HepG2 (cell line): ENCODE data around the gene XPC. TPM values are rescaled to one million over a fixed set of nuclear protein-coding genes. Genes with fewer than 3 reads are reported as not detected.
A peak's percentile ranks its signal among the peaks of the same experiment; 100 is the strongest.

Experiments used
- ATAC-seq: fragments of 200-7000 bp; cut with Tn5 transposase; 3 replicates; pipeline ENCODE4 v1.9.1; 2020; ENCODE audit warnings: mild to moderate bottlenecking, moderate library complexity
- Bru-seq: library from RNA; stranded (reverse); fragments of 400-500 nt; gene quantifications from one replicate; lab custom pipeline; 2021; lab: Mats Ljungman, UMichigan
- BruChase-seq, 2 experiments: library from RNA; stranded (reverse); fragments of 400-500 nt; gene quantifications; one replicate each; lab custom pipeline; 2021; lab: Mats Ljungman, UMichigan
- BruUV-seq: library from RNA; stranded (reverse); fragments of 400-500 nt; replicated peaks from 2 replicates; lab custom pipeline; 2021; lab: Mats Ljungman, UMichigan
- CTCF ChIA-PET: fragments of 300-600 bp; formaldehyde crosslinking; extraction: SDS; loops from one replicate; lab custom pipeline; 2021; ENCODE audit warnings: low total read pairs, inconsistent platforms, low intra/inter-chr PET ratio; lab: Yijun Ruan, JAX
- POLR2A ChIA-PET: fragments of 350-600 bp; sonication (Branson Sonifier 250); formaldehyde crosslinking; loops from one replicate; lab custom pipeline; 2020; ENCODE audit warnings: antibody characterized with exemption, inconsistent platforms; lab: Yijun Ruan, JAX
- DNase-seq: peaks from one replicate; pipeline ENCODE4 v3.0.0-alpha.2; 2015; ENCODE audit warnings: low spot score
- FAIRE-seq: peaks from 3 replicates; lab custom pipeline; 2011; peaks lifted over from hg19 to GRCh38; lab: Jason Lieb, UNC
- H2AFZ ChIP-seq: one replicate; pipeline ENCODE4 v1.6.1; 2011; ENCODE audit warnings: low read length, inconsistent platforms
- H3K27ac ChIP-seq: fragments of 300-600 bp; 3 replicates; pipeline ENCODE4 v1.8.0; 2011; ENCODE audit warnings: mixed run types, mild to moderate bottlenecking, mixed read lengths, low read length, inconsistent platforms; ENCODE audit not compliant: insufficient read depth; ENCODE audit errors: extremely low read length
- H3K27me3 ChIP-seq, 2 experiments: fragments of 200-600 bp in 1 of 2; 2 replicates in 1 of 2; 3 replicates in 1 of 2; pipeline versions ENCODE4 v1.6.0 to v1.8.0; 2011; ENCODE audit warnings: low read length in 2 of 2, mild to moderate bottlenecking in 2 of 2, moderate library complexity in 2 of 2, inconsistent platforms in 1 of 2; ENCODE audit not compliant: insufficient read depth in 2 of 2, control insufficient read depth in 1 of 2
- H3K36me3 ChIP-seq, 2 experiments: fragments of 200-600 bp in 1 of 2; replicated peaks in 1 of 2; 2 replicates in 1 of 2; 3 replicates in 1 of 2; pipeline versions ENCODE4 v1.5.1 to v1.8.0; 2011; ENCODE audit warnings: low read length in 2 of 2, inconsistent platforms in 1 of 2; ENCODE audit not compliant: insufficient read depth in 2 of 2, control insufficient read depth in 1 of 2
- H3K4me1 ChIP-seq: 2 replicates; pipeline ENCODE4 v1.5.1; 2012; ENCODE audit warnings: low read length, inconsistent platforms; ENCODE audit not compliant: insufficient read depth
- H3K4me2 ChIP-seq: 2 replicates; pipeline ENCODE4 v1.6.0; 2011; ENCODE audit warnings: low read depth, low read length, inconsistent platforms
- H3K4me3 ChIP-seq, 3 experiments: fragments of 200-600 bp in 1 of 3; sonication (generic), shearing (Covaris generic) in 1 of 3; replicated peaks in 1 of 3; 2 replicates each; pipeline ENCODE4 v1.5.1; 2011 to 2016; ENCODE audit warnings: low read length in 3 of 3, inconsistent platforms in 2 of 3, low read depth in 2 of 3, mild to moderate bottlenecking in 2 of 3, control low read depth in 1 of 3, mixed read lengths in 1 of 3; ENCODE audit not compliant: insufficient read depth in 1 of 3
- H3K79me2 ChIP-seq: one replicate; pipeline ENCODE4 v1.6.1; 2011; ENCODE audit warnings: low read length, inconsistent platforms; ENCODE audit not compliant: insufficient read depth
- H3K9ac ChIP-seq: 2 replicates; pipeline ENCODE4 v1.6.0; 2011; ENCODE audit warnings: mild to moderate bottlenecking, low read depth, low read length, inconsistent platforms; ENCODE audit not compliant: insufficient read depth
- H3K9me3 ChIP-seq: 2 replicates; pipeline ENCODE4 v1.5.1; 2012; ENCODE audit warnings: mild to moderate bottlenecking, low read length
- H4K20me1 ChIP-seq: 2 replicates; pipeline ENCODE4 v1.6.0; 2011; ENCODE audit warnings: inconsistent platforms, mild to moderate bottlenecking, low read length, moderate library complexity; ENCODE audit not compliant: insufficient read depth
- FOXK2 ChIP-seq: fragments of 450-650 bp; IDR thresholded peaks from 2 replicates; pipeline ENCODE4 v1.6.1; 2016
- HOXA7 ChIP-seq: sonication (generic); formaldehyde crosslinking; IDR thresholded peaks from 2 replicates; pipeline ENCODE4 v1.8.1; 2022; ENCODE audit warnings: mild to moderate bottlenecking, missing genetic modification reagents, moderate library complexity
- JARID2 ChIP-seq: sonication (generic); formaldehyde crosslinking; IDR thresholded peaks from 2 replicates; pipeline ENCODE4 v1.8.1; 2023; ENCODE audit warnings: missing genetic modification reagents, inconsistent platforms; ENCODE audit not compliant: insufficient replicate concordance
- PITX1 ChIP-seq: sonication (generic); formaldehyde crosslinking; IDR thresholded peaks from 2 replicates; pipeline ENCODE4 v1.5.1; 2020; ENCODE audit warnings: mild to moderate bottlenecking, missing genetic modification reagents
- PPARG ChIP-seq: conservative IDR thresholded peaks from 2 replicates; pipeline ENCODE4 v1.6.1; 2016; ENCODE audit warnings: missing biosample characterization, missing genetic modification reagents
- REL ChIP-seq: sonication (generic); formaldehyde crosslinking; conservative IDR thresholded peaks from 2 replicates; pipeline ENCODE4 v1.8.0; 2022; ENCODE audit warnings: mild to moderate bottlenecking, missing genetic modification reagents, moderate library complexity
- ZBTB34 ChIP-seq: sonication (generic); formaldehyde crosslinking; IDR thresholded peaks from 2 replicates; pipeline ENCODE4 v1.8.0; 2022; ENCODE audit warnings: mild to moderate bottlenecking, missing genetic modification reagents
- ZNF143 ChIP-seq: sonication (generic); formaldehyde crosslinking; IDR thresholded peaks from 2 replicates; pipeline ENCODE4 v1.4.0; 2020; ENCODE audit warnings: missing genetic modification reagents
- ZNF251 ChIP-seq: sonication (generic); formaldehyde crosslinking; IDR thresholded peaks from 2 replicates; pipeline ENCODE4 v1.9.0; 2021; ENCODE audit warnings: mild to moderate bottlenecking, missing genetic modification reagents
- ZNF878 ChIP-seq: sonication (generic); formaldehyde crosslinking; IDR thresholded peaks from 2 replicates; pipeline ENCODE4 v1.8.1; 2023; ENCODE audit warnings: mild to moderate bottlenecking, missing genetic modification reagents, moderate library complexity
- WGBS: methylation state at CpG from one replicate; pipeline ENCODE4 v1.1.6; 2017; ENCODE audit warnings: low lambda C conversion rate; 5-methylcytosine and 5-hydroxymethylcytosine counted together
- in situ Hi-C: cut with HindIII; loops from 2 replicates; pipeline ENCODE4 v1.10.0; 2017; ENCODE audit warnings: low pct_unique_long_range_greater_than_20kb; ENCODE audit not compliant: extremely low pct_ligation_motif_present
- intact Hi-C: fragments of 100-400 bp; cut with micrococcal nuclease; formaldehyde crosslinking; loops from one replicate; pipeline ENCODE4 v1.10.0; 2022; ENCODE audit not compliant: unreplicated experiment
- long read RNA-seq, 2 experiments: library from RNA in 1 of 2; library from polyadenylated mRNA in 1 of 2; stranded (forward) in 1 of 2; unstranded in 1 of 2; transcript quantifications; one replicate each; pipeline ENCODE4 v2.0.0, GENCODE V29; 2019 to 2022
- polyA minus RNA-seq, 3 experiments: library from RNA; depleted of rRNA, polyadenylated mRNA; stranded (reverse); fragments of >200 nt; gene quantifications; 2 replicates each; pipeline ENCODE4 v1.2.3, GENCODE V29; 2011; ENCODE audit warnings: low replicate concordance in 1 of 3
- polyA plus RNA-seq, 8 experiments: library from polyadenylated mRNA; depleted of rRNA in 3 of 8; stranded (reverse) in 7 of 8; unstranded in 1 of 8; fragments of >200 nt; fragmentation: Illumina TruSeq in 4 of 8; extraction: Trizol in 4 of 8; gene quantifications; 2 replicates each; pipeline versions ENCODE4 v1.2.1 to v1.2.3, GENCODE V29; 2011 to 2016; ENCODE audit warnings: low read depth in 4 of 8, missing spikeins in 1 of 8, mixed read lengths in 1 of 8; ENCODE audit not compliant: insufficient read depth in 1 of 8
- total RNA-seq, 5 experiments: library from RNA; depleted of rRNA; stranded (reverse); fragments of >200 nt; fragmentation: Illumina TruSeq; extraction: Trizol; gene quantifications; 2 replicates each; pipeline ENCODE4 v1.2.3, GENCODE V29; 2016; ENCODE audit warnings: low read depth in 1 of 5
- TF ChIP-seq, protein P1 (sequence below): IDR thresholded peaks from 2 replicates; pipeline ENCODE4 v1.6.1; 2012; ENCODE audit warnings: low read depth, low read length, improper control_type of control experiment
- TF ChIP-seq, protein P2 (sequence below): sonication (generic); formaldehyde crosslinking; IDR thresholded peaks from 2 replicates; pipeline ENCODE4 v1.8.0; 2022; ENCODE audit warnings: missing genetic modification reagents, low read depth, mild to moderate bottlenecking, borderline replicate concordance

The XPC gene
- total RNA-seq (2016; rRNA removed; fragmentation: Illumina TruSeq; extraction: Trizol): 19.2 and 24.1 TPM in 2 replicates
- 3.7 and 5.6 TPM in 2 replicates for total RNA-seq (2016; cell fraction: cytosol; rRNA removed; fragmentation: Illumina TruSeq; extraction: Trizol; ENCODE audit: low read depth)
- 17.3 and 22.5 TPM in 2 replicates for total RNA-seq (2016; cell fraction: insoluble cytoplasmic fraction; rRNA removed; fragmentation: Illumina TruSeq; extraction: Trizol)
- total RNA-seq (2016; cell fraction: membrane; rRNA removed; fragmentation: Illumina TruSeq; extraction: Trizol): 5.4 and 7.1 TPM in 2 replicates
- 29.8 and 32.0 TPM in 2 replicates for total RNA-seq (2016; cell fraction: nucleus; rRNA removed; fragmentation: Illumina TruSeq; extraction: Trizol)
- polyA plus RNA-seq (2011; rRNA removed): 9.4 and 13.5 TPM in 2 replicates
- 5.6 and 7.4 TPM in 2 replicates for polyA plus RNA-seq (2011; cell fraction: cytosol; rRNA removed)
- polyA plus RNA-seq (2011; cell fraction: nucleus; rRNA removed): 40.8 and 46.3 TPM in 2 replicates
- polyA plus RNA-seq (2012): 20.6 and 22.0 TPM in 2 replicates
- polyA plus RNA-seq (2016; cell fraction: cytosol; fragmentation: Illumina TruSeq; extraction: Trizol; ENCODE audit: low read depth): 0.59 and 0.94 TPM in 2 replicates
- 13.8 and 16.6 TPM in 2 replicates for polyA plus RNA-seq (2016; cell fraction: insoluble cytoplasmic fraction; fragmentation: Illumina TruSeq; extraction: Trizol; ENCODE audit: low read depth)
- 1.5 and 1.9 TPM in 2 replicates for polyA plus RNA-seq (2016; cell fraction: membrane; fragmentation: Illumina TruSeq; extraction: Trizol; ENCODE audit: low read depth)
- polyA plus RNA-seq (2016; cell fraction: nucleus; fragmentation: Illumina TruSeq; extraction: Trizol; ENCODE audit: insufficient read depth, low read depth): 38.7 and 40.3 TPM in 2 replicates
- 12.4 and 15.1 TPM in 2 replicates for polyA minus RNA-seq (2011; rRNA and poly(A)+ RNA removed; ENCODE audit: low replicate concordance)
- 7.6 and 8.9 TPM in 2 replicates for polyA minus RNA-seq (2011; cell fraction: cytosol; rRNA and poly(A)+ RNA removed)
- polyA minus RNA-seq (2011; cell fraction: nucleus; rRNA and poly(A)+ RNA removed): 38.9 and 54.2 TPM in 2 replicates
- Bru-seq, nascent RNA: percentile 88 among the genes with signal in this experiment
- percentile 83 among the genes with signal in this experiment for BruChase-seq, experiment 1, labeled RNA remaining after a 6-hour chase
- percentile 90 among the genes with signal in this experiment for BruChase-seq, experiment 2, labeled RNA remaining after a 2-hour chase
- long read RNA-seq, experiment 1, transcript XPC-201 (16 exons, 3,832 nt): major isoform, 6 of 33 reads
- long read RNA-seq, experiment 1, partial matches to known transcripts: 21 of 33 reads
- long read RNA-seq, experiment 1, other reads (novel, unspliced or antisense): 6 of 33 reads
- long read RNA-seq, experiment 2, transcript XPC-201 (16 exons, 3,832 nt): major isoform, 6 of 24 reads
- long read RNA-seq, experiment 2, partial matches to known transcripts: 12 of 24 reads
- long read RNA-seq, experiment 2, other reads (novel, unspliced or antisense): 6 of 24 reads

- no peaks in the 10 kb centered on the region; a peak in 1 of 5 replicates for H3K27me3 ChIP-seq
- in situ Hi-C loops (no loop called here), intact Hi-C loops (loop anchor here (2.0 to 5.0 kb wide), 2 partner anchors 60 to 1211 kb away; no protein-coding TSS in a partner anchor)
- peaks cover 5 to 6% of the 10 kb centered on the region in 2 experiments; a peak in 3 of 5 replicates for H3K36me3 ChIP-seq
- H3K79me2 ChIP-seq: peaks cover 69% of the 10 kb centered on the region
- peak within 1 kb of the TSS; percentile 72 for H2AFZ ChIP-seq
- no peaks in the 10 kb centered on the region for H3K9me3 ChIP-seq
- peak within 1 kb of the TSS; percentile 85 for H3K4me2 ChIP-seq
- peak; percentile 98 for DNase-seq
- CTCF ChIA-PET: no interaction called here
- POLR2A ChIA-PET: interaction anchor here (0.7 to 3.0 kb wide), 19 partner anchors 9 to 473 kb away, joined by 3 to 75 read pairs (median 5); partner anchors contain the start of genes CCDC174, CHCHD4, SLC6A6 and TMEM43
- H4K20me1 ChIP-seq: no peaks in the 10 kb centered on the region
- peak within 1 kb of the TSS; percentile 88 to 95 (median 95) for H3K4me3 ChIP-seq
- 0% methylated on average over 30 of the region's 78 CpGs for WGBS
- FAIRE-seq: peak; percentile 51
- peaks cover 67% of the 10 kb centered on the region for H3K4me1 ChIP-seq
- ATAC-seq: peak; percentile 96
- peak within 1 kb of the TSS; percentile 91 for H3K27ac ChIP-seq
- peak within 1 kb of the TSS; percentile 99 for H3K9ac ChIP-seq
- no TSS peak for BruUV-seq
- TF ChIP-seq, protein P1, sequence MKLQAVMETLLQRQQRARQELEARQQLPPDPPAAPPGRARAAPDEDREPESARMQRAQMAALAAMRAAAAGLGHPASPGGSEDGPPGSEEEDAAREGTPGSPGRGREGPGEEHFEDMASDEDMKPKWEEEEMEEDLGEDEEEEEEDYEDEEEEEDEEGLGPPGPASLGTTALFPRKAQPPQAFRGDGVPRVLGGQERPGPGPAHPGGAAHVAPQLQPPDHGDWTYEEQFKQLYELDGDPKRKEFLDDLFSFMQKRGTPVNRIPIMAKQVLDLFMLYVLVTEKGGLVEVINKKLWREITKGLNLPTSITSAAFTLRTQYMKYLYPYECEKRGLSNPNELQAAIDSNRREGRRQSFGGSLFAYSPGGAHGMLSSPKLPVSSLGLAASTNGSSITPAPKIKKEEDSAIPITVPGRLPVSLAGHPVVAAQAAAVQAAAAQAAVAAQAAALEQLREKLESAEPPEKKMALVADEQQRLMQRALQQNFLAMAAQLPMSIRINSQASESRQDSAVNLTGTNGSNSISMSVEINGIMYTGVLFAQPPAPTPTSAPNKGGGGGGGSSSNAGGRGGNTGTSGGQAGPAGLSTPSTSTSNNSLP: no peak
- TF ChIP-seq JARID2 (CRISPR knock-in tag): no peak
- TF ChIP-seq, protein P2, sequence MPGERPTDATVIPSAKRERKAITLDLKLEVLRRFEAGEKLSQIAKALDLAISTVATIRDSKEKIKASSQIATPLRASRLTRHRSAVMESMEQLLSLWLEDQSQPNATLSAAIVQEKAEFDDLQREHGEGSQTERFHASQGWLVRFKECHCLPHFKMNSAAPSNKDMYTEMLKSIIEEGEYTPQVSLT (CRISPR knock-in tag): no peak
- TF ChIP-seq PPARG (CRISPR knock-in tag): no peak
- no peak for TF ChIP-seq HOXA7
- TF ChIP-seq FOXK2: peak; percentile 84
- TF ChIP-seq REL (CRISPR knock-in tag): peak; percentile 19; the same call in 1 of the 2 replicates
- TF ChIP-seq ZNF878 (CRISPR knock-in tag): peak; percentile 92
- 0 out of 2 replicates have a peak, but pooled peaks have one; percentile 30 for TF ChIP-seq PITX1 (CRISPR knock-in tag)
- no peak for TF ChIP-seq ZNF251
- peak; percentile 29 for TF ChIP-seq ZNF143 (CRISPR knock-in tag)
- no peak for TF ChIP-seq ZBTB34 (CRISPR knock-in tag)
Observed at GRCh38 chr3:14178247-14179113, at the start of gene XPC, which contains the start of gene LSM3. TSS of gene XPC (minus strand) at chr3:14178601. CDS start at chr3:14178568, 33 bp downstream. TSS of gene LSM3 (plus strand) at chr3:14178817. CDS start at chr3:14178861, 44 bp downstream.
